Liver (tissue), 9 donors: ENCODE data around the gene TMEM63C. TPM values are rescaled to one million over a fixed set of nuclear protein-coding genes. Genes with fewer than 3 reads are reported as not detected.

Experiments used
- DNase-seq: peaks from one replicate; pipeline ENCODE4 v3.0.0-alpha.2; 2017; ENCODE audit warnings: low spot score
- H3K27ac ChIP-seq, 2 donors: one replicate each; pipeline ENCODE4 v1.7.0; 2013; ENCODE audit warnings: inconsistent platforms in 2 of 2, low read length in 2 of 2, control low read depth in 1 of 2, low read depth in 1 of 2, mild to moderate bottlenecking in 1 of 2
- H3K27me3 ChIP-seq, 4 donors: one replicate each; pipeline versions ENCODE4 v1.6.1 to v1.7.0; 2013; ENCODE audit warnings: low read length in 3 of 4, inconsistent platforms in 1 of 4, mild to moderate bottlenecking in 1 of 4, moderate library complexity in 1 of 4; ENCODE audit not compliant: control insufficient read depth in 4 of 4, insufficient read depth in 4 of 4
- H3K36me3 ChIP-seq, 4 donors: one replicate each; pipeline versions ENCODE4 v1.6.1 to v1.7.0; 2013; ENCODE audit warnings: low read length in 3 of 4, mild to moderate bottlenecking in 3 of 4, low read depth in 1 of 4, moderate library complexity in 1 of 4; ENCODE audit not compliant: control insufficient read depth in 4 of 4, insufficient read depth in 3 of 4
- H3K4me1 ChIP-seq, 4 donors: one replicate each; pipeline versions ENCODE4 v1.6.1 to v1.7.0; 2013; ENCODE audit warnings: low read length in 3 of 4, mild to moderate bottlenecking in 3 of 4, moderate library complexity in 1 of 4; ENCODE audit not compliant: control insufficient read depth in 4 of 4, insufficient read depth in 4 of 4
- H3K4me3 ChIP-seq, 3 donors: one replicate each; pipeline versions ENCODE4 v1.6.1 to v1.7.0; 2013; ENCODE audit warnings: low read length in 3 of 3, control low read depth in 1 of 3, low read depth in 1 of 3, mild to moderate bottlenecking in 1 of 3
- H3K9ac ChIP-seq, 2 donors: one replicate each; pipeline ENCODE4 v1.7.0; 2013; ENCODE audit warnings: low read length in 2 of 2, mild to moderate bottlenecking in 2 of 2, moderate library complexity in 2 of 2, control low read depth in 1 of 2, low read depth in 1 of 2
- H3K9me3 ChIP-seq, 4 donors: one replicate each; pipeline versions ENCODE4 v1.6.1 to v1.7.0; 2013; ENCODE audit warnings: low read length in 3 of 4; ENCODE audit not compliant: control insufficient read depth in 4 of 4
- EGR1 ChIP-seq, 2 donors: IDR thresholded peaks; 2 replicates each; pipeline ENCODE4 v1.6.1; 2016 to 2018; ENCODE audit warnings: antibody characterized with exemption in 2 of 2, low read depth in 2 of 2
- FOXA1 ChIP-seq: IDR thresholded peaks from 2 replicates; pipeline ENCODE4 v1.6.1; 2016; ENCODE audit warnings: antibody characterized with exemption
- FOXA2 ChIP-seq: IDR thresholded peaks from 2 replicates; pipeline ENCODE4 v1.6.1; 2016; ENCODE audit warnings: antibody characterized with exemption
- GABPA ChIP-seq, 2 donors: IDR thresholded peaks in 1 of 2; conservative IDR thresholded peaks in 1 of 2; 2 replicates each; pipeline ENCODE4 v1.6.1; 2016; ENCODE audit warnings: antibody characterized with exemption in 2 of 2, mild to moderate bottlenecking in 1 of 2, moderate library complexity in 1 of 2
- HNF4A ChIP-seq, 2 donors: conservative IDR thresholded peaks; 2 replicates each; pipeline ENCODE4 v1.6.1; 2016; ENCODE audit warnings: antibody characterized with exemption in 2 of 2, mild to moderate bottlenecking in 2 of 2
- HNF4G ChIP-seq: IDR thresholded peaks from 2 replicates; pipeline ENCODE4 v1.6.1; 2016; ENCODE audit warnings: antibody characterized with exemption
- MAX ChIP-seq: IDR thresholded peaks from 2 replicates; pipeline ENCODE4 v1.6.1; 2016; ENCODE audit warnings: antibody characterized with exemption
- NR2F2 ChIP-seq: IDR thresholded peaks from 2 replicates; pipeline ENCODE4 v1.6.1; 2016; ENCODE audit warnings: antibody characterized with exemption
- RAD21 ChIP-seq, 2 donors: IDR thresholded peaks; 2 replicates each; pipeline ENCODE4 v1.6.1; 2016; ENCODE audit warnings: antibody characterized with exemption in 2 of 2, mild to moderate bottlenecking in 2 of 2
- REST ChIP-seq: IDR thresholded peaks from 2 replicates; pipeline ENCODE4 v1.6.1; 2016; ENCODE audit warnings: antibody characterized with exemption, mild to moderate bottlenecking
- RXRA ChIP-seq, 2 donors: IDR thresholded peaks; 2 replicates each; pipeline ENCODE4 v1.6.1; 2017 to 2018; ENCODE audit warnings: antibody characterized with exemption in 2 of 2, mild to moderate bottlenecking in 1 of 2
- SP1 ChIP-seq: IDR thresholded peaks from 2 replicates; pipeline ENCODE4 v1.6.1; 2018; ENCODE audit warnings: antibody characterized with exemption, mild to moderate bottlenecking
- TAF1 ChIP-seq: conservative IDR thresholded peaks from 2 replicates; pipeline ENCODE4 v1.6.1; 2016; ENCODE audit warnings: antibody characterized with exemption, mild to moderate bottlenecking
- ZBTB33 ChIP-seq: IDR thresholded peaks from 2 replicates; pipeline ENCODE4 v1.6.1; 2016; ENCODE audit warnings: antibody characterized with exemption
- WGBS: extraction: QIAGEN DNeasy Blood & Tissue Kit; methylation state at CpG from one replicate; pipeline ENCODE4 v1.1.7; 2013; 5-methylcytosine and 5-hydroxymethylcytosine counted together
- polyA plus RNA-seq, 2 donors: library from polyadenylated mRNA; stranded (reverse) in 1 of 2; unstranded in 1 of 2; fragments of 200-250 nt in 1 of 2; fragments of >200 nt in 1 of 2; fragmentation: Nextera tagmentation in 1 of 2; extraction: Ambion mirVana in 1 of 2; gene quantifications; one replicate each; pipeline versions ENCODE4 v1.2.1 to v1.2.3, GENCODE V29; 2013 to 2015
- total RNA-seq, 2 donors: library from RNA; depleted of rRNA; stranded (reverse); fragments of >200 nt; gene quantifications; one replicate each; pipeline ENCODE4 v1.2.3, GENCODE V29; 2014
- donor health status: healthy.
- donor health status: healthy.
- donor health status: healthy.
- donor health status: healthy.
- donor health status: healthy.

The TMEM63C gene
- total and polyA plus RNA-seq, 4 donors, result 0.13 to 1.6 (median 0.25) TPM; not detected in 1

- Histone ChIP-seq H3K4me3 (no peak overlapping the region), H3K27ac (no peak overlapping the region), H3K36me3 (no peaks in the 10 kb centered on the region), H3K9ac (no peak overlapping the region), H3K4me1 (no peaks in the 10 kb centered on the region), H3K9me3 (no peaks in the 10 kb centered on the region), H3K27me3 (peaks cover 0 to 4% (median 3%) of the 10 kb centered on the region in 4 donors)
- TF ChIP-seq ZBTB33 (no peak), GABPA (IDR thresholded peaks at IDR 0.05 in 1 of 2, conservative IDR thresholded peaks at IDR 0.05 in 1 of 2) (no peak), FOXA1 (no peak), NR2F2 (no peak), SP1 (no peak), REST (no peak), RAD21 (IDR thresholded peaks at IDR 0.05) (no peak), MAX (no peak)
- DNase-seq, result no peak
- WGBS, result 80% methylated on average over 2 of the region's 2 CpGs
Observed at GRCh38 chr14:77158882-77159255, 22.7 kb upstream of the TMEM63C start.

- TF ChIP-seq HNF4A (conservative IDR thresholded peaks at IDR 0.05), result no peak
- no peak for TF ChIP-seq HNF4G
- no peak for TF ChIP-seq FOXA2
- TF ChIP-seq RAD21 (IDR thresholded peaks at IDR 0.05), result no peak
- TF ChIP-seq EGR1 (IDR thresholded peaks at IDR 0.05; ENCODE audit: low read depth in 2 of 2), result no peak
- TF ChIP-seq RXRA (IDR thresholded peaks at IDR 0.05), result no peak
- no peak for TF ChIP-seq TAF1
- no peak for DNase-seq
- no peaks in the 10 kb centered on the region for H3K36me3 ChIP-seq
- H3K27me3 ChIP-seq, result peaks cover 0 to 4% (median 0%) of the 10 kb centered on the region in 4 donors
- H3K4me3 ChIP-seq, result no peak overlapping the region
- H3K9me3 ChIP-seq, result no peaks in the 10 kb centered on the region
- H3K27ac ChIP-seq, result no peak overlapping the region
- H3K4me1 ChIP-seq, result no peaks in the 10 kb centered on the region
- H3K9ac ChIP-seq, result no peak overlapping the region
- 73% methylated on average over 4 of the region's 4 CpGs for WGBS
Observed at GRCh38 chr14:77161011-77161410, 20.6 kb upstream of the TMEM63C start.

GRCh38 chr14:77170045-77170444 is 11.6 kb upstream of the TMEM63C start:
- no peak for DNase-seq
- Histone ChIP-seq H3K27ac (no peak overlapping the region), H3K9me3 (peaks cover 0 to 11% (median 3%) of the 10 kb centered on the region in 4 donors), H3K4me3 (no peak overlapping the region), H3K36me3 (no peaks in the 10 kb centered on the region), H3K27me3 (peaks cover 0 to 5% (median 1%) of the 10 kb centered on the region in 4 donors), H3K9ac (no peak overlapping the region), H3K4me1 (no peaks in the 10 kb centered on the region)
- no peak for TF ChIP-seq HNF4G
- no peak for TF ChIP-seq TAF1
- no peak for TF ChIP-seq EGR1 (IDR thresholded peaks at IDR 0.05; ENCODE audit: low read depth in 2 of 2)
- no peak for TF ChIP-seq FOXA2
- TF ChIP-seq RXRA (IDR thresholded peaks at IDR 0.05), result no peak
- 54% methylated on average over 3 of the region's 3 CpGs for WGBS
